Activated T-cell treated with anti-CD3 and anti-CD28 coated beads, Interleukin-2, amount 50 U/mL, for 1 hour (primary cell): ENCODE data around the gene IL18RAP.

ENCODE experiments used
- DNase-seq: peaks from one replicate; pipeline ENCODE4 v3.0.0-alpha.2; 2020

Gene IL18RAP

GRCh38 chr2:102422910-102423309 lies at the start of gene IL18RAP:
IL18RAP (plus strand) TSS chr2:102423160; CDS start chr2:102423278, 118 bp downstream.
- no peak for DNase-seq

GRCh38 chr2:102376052-102376591 lies 46.8 kb upstream of the IL18RAP start:
- DNase-seq = no peak

GRCh38 chr2:102383722-102384121 lies 39.2 kb upstream of the IL18RAP start:
- no peak for DNase-seq

- no peak for DNase-seq
These were observed 37.4 kb upstream of the IL18RAP start for GRCh38 chr2:102385522-102385921.

GRCh38 chr2:102386004-102386403 lies 37.0 kb upstream of the IL18RAP start:
- no peak for DNase-seq

- no peak for DNase-seq
These were observed 36.0 kb upstream of the IL18RAP start for GRCh38 chr2:102386867-102387541.

- DNase-seq = no peak
These were observed 35.0 kb upstream of the IL18RAP start for GRCh38 chr2:102387763-102388546.

GRCh38 chr2:102391565-102391964 lies 31.4 kb upstream of the IL18RAP start:
- DNase-seq = no peak

- DNase-seq = no peak
These were observed 30.9 kb upstream of the IL18RAP start for GRCh38 chr2:102392096-102392495.

GRCh38 chr2:102392942-102393341 lies 30.0 kb upstream of the IL18RAP start:
- no peak for DNase-seq

- DNase-seq = no peak
These were observed 26.9 kb upstream of the IL18RAP start for GRCh38 chr2:102396012-102396411.

- DNase-seq = no peak
These were observed 25.8 kb upstream of the IL18RAP start for GRCh38 chr2:102397209-102397608.

- DNase-seq = no peak
These were observed 23.3 kb upstream of the IL18RAP start for GRCh38 chr2:102399499-102400141.

- DNase-seq = no peak
These were observed 21.5 kb upstream of the IL18RAP start for GRCh38 chr2:102401456-102401855.

GRCh38 chr2:102401865-102402264 lies 21.1 kb upstream of the IL18RAP start:
- no peak for DNase-seq

- DNase-seq = no peak
These were observed 12.0 kb upstream of the IL18RAP start for GRCh38 chr2:102410952-102411351.

- DNase-seq = no peak
These were observed 10.8 kb upstream of the IL18RAP start for GRCh38 chr2:102412199-102412598.

GRCh38 chr2:102417946-102418345 lies 5.0 kb upstream of the IL18RAP start:
- no peak for DNase-seq

- no peak for DNase-seq
These were observed 4.5 kb upstream of the IL18RAP start for GRCh38 chr2:102418421-102418961.

- DNase-seq = no peak
These were observed 2.7 kb upstream of the IL18RAP start for GRCh38 chr2:102420290-102420689.

- no peak for DNase-seq
These were observed 835 bp upstream of the IL18RAP start for GRCh38 chr2:102421890-102422759.

- no peak for DNase-seq
These were observed 408 bp downstream of the IL18RAP start for GRCh38 chr2:102423368-102423767.
